Fibroblast of lung (primary cell): ENCODE data around the gene MAP4K5.

ENCODE experiments used
- CTCF ChIP-seq, 2 donors: IDR thresholded peaks in 1 of 2; conservative IDR thresholded peaks in 1 of 2; 1 replicate in 1 of 2; 2 replicates in 1 of 2; pipeline ENCODE4 v1.5.1; 2011 to 2012; ENCODE audit warnings: low read length in 2 of 2, control low read depth in 1 of 2, inconsistent platforms in 1 of 2, low read depth in 1 of 2, mild to moderate bottlenecking in 1 of 2
- EZH2 ChIP-seq: IDR thresholded peaks from 2 replicates; pipeline ENCODE4 v1.5.1; 2012; ENCODE audit warnings: low read length, control low read depth, mild to moderate bottlenecking; ENCODE audit errors: missing control alignments

- no peak for TF ChIP-seq CTCF (conservative IDR thresholded peaks at IDR 0.05 in 1 of 2, IDR thresholded peaks at IDR 0.05 in 1 of 2; ENCODE audit: low read depth in 1 of 2, low read length in 2 of 2)
- no peak for TF ChIP-seq EZH2
Measured at GRCh38 chr14:50380455-50380854, 151.9 kb downstream of the MAP4K5 start.
